Stimulated activated CD4-positive, alpha-beta T cell treated with anti-CD3 and anti-CD28 coated beads, Interleukin-12 subunit alpha, Interleukin-12 subunit beta, amount 100 ng/mL, for 24 hours (primary cell): ENCODE measurements around the gene NOSTRIN.
"Not testable (repeated sequence)": the region's sequence is repeated elsewhere in the genome, so short reads cannot be mapped to it uniquely, and the experiment has no call there.

ENCODE experiments used
- DNase-seq, 2 experiments: peaks; one replicate each; pipeline ENCODE4 v3.0.0-alpha.2; 2020; ENCODE audit warnings: low read depth in 2 of 2

NOSTRIN gene

DNA sequence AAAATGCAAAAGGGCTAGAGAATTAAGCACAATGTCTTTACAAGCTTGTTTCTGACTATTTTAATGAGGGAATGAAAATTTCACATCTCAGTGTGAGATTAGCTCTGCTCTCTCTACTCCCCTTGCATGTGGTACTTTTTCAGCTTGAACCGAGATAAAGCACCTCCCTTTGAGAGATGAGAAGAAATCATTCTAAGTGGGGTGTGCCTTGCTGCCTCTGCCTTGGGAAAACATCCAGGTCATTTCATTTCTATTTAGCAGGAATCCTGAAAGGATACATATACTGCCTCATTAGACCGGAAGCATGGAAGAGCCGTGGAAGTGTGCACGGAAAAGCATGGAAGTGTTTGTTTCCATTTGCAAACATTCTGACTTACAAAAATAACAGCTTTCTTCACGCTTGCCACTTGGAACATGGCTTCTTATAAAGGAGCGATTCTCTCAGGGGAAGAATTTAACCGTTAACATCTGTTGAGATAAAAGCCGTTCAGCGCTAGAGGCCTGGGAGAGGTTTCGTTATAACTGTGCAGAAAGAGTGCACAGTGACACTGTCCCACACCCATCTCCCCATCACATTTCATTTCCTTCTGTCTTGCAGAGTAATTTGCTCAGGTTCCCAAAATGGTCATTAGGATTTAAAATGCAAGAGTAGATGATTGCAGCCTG is 16.7 kb downstream of the NOSTRIN start:
- no peak for DNase-seq

DNA sequence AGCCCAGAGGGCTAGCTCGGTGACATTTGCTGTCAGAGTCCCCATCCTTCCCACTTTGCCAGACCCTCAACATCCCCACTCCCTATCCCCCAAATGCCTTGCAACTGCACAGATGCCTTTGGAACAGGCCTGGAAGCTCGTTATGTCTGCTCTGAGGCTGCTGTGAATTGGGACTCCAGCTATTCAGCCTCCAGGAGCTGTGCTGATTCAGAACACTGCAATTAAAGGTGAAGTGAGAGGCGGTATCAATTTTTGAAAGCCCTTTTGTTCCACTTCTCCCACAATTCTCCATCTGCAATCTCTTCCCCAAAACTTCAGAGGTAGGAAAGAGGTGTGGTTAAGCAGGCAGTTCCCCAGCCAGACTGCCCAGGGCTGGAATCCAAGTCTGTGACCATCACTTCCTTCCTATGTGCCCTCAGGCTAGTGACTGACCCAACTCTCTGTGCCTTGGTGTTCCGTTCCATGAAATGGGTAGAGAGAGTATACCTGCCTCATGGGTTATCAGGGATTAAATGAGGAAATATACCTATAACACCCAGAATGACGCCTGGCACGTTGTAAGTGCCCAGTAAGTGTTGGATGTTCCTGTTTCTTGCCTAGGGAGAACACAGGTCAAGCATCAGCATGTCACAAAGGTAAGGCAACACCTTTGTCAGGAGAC is 17.5 kb downstream of the NOSTRIN start:
- DNase-seq, result no peak

DNA sequence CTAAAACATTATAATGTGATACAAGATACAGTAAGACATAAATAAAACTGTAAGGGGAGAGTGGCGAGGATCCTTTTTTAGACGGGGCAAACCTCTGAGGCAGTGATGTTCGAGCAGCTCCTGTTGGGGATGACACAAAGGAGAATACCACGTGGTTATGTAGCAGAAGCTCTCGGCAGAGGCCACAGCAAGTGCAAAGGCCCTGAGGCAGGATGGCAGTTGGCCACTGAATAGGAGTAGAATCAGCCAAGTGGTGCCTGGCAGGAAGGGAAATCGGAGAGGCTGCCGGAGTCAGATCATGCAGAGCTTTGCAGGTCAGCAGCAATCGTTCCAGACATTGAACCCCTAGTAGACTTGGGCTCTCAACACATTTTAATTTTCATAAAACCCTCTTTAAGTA is 19.1 kb downstream of the NOSTRIN start:
- no peak for DNase-seq

GRCh38 chr2:168821992-168822391 is 19.6 kb downstream of the NOSTRIN start:
- DNase-seq, result no peak

DNA sequence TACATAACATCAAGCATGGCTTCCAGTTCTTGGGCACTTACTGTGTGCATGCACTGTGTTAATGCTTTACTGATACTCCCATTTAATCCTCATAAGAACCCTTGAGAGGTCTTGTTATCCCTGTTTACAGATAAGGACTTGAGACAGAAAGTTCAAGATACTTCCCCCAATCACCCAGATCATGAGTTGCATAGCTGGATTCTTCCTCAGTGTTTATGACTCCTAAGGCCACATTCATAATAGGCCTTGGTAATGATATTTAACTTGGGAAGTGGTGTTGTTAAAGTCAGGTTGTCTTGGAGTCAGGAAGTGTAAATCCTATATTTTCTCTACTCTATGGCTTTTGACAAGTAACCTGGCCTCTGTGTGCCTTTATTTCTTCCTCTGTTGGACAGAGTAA is 22.7 kb downstream of the NOSTRIN start:
- DNase-seq, result no peak

GRCh38 chr2:168830958-168831357 is 28.5 kb downstream of the NOSTRIN start:
- DNase-seq, result no peak

DNA sequence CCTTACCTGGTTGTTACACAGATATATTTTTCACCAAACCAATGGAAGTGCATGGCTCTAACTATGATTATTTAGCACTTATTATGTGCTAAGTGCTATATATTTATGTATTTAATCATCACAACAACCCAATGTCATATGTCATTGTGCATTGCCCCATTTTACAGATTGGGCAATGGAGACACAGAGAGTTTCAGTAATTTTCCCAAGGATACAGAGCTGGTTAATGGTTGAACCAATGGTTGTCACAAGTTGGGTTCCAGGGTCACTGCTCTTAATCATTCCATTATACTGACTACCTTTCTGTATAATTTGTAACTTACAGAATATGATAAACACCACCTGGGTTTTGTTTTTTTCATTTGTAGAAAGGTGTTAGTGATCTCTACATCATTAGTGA is 29.2 kb downstream of the NOSTRIN start:
- no peak for DNase-seq

DNA sequence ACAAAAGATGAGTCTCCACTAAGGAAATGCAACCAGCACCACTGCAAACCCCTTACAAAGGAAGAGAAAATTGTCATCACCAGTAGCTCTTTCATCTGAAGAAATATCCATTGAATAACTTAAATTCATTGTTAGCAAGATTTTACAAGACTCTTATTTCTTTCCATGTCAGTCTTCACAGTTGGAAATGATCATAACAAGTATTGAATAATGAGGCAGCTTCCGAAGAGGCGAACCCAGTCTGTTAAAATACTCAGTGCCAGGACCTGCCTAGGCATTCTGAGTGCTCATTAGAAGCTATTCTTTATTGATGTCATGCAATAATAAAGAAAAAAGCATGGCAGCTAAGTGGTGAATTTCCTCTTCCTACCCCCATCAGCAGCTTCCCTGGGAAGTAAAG is 33.5 kb downstream of the NOSTRIN start:
- no peak for DNase-seq

DNA sequence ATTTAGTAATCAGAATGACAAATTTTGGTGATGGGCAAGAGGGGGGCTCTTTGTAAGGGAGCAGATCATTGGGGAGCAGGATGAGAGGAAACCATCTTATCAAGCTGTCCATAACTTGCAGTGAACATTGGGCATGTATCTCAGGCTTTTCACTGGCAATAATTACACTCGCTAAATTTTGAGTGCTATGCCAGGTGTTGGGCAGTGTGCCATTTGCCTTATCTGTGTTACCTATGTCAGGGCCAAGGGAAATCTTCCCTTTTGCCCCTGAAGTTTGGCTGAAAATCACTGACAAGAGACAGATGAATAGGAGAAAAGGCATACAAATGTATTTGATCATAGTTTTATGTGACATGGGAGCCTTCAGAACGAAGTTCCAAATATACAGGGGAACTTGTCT is 39.0 kb downstream of the NOSTRIN start:
- no peak for DNase-seq

DNA sequence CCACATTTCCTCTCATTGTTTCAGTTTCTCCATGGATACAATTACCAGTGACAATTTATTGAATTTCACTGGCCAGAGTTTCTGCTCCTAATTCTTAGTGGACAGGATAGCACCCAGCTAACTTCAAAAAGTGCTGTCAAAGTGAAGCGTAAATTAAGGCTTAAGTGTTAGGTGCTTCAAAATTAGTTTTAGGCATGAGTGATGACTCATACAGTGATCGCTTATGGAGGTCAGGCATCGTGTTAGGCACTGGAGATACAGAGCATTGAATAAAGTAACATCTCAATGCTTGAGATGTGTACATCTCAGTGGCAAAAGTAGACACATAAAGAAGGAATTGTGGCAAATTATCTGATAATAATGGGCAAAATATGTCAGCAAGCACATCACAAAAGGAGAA is 40.8 kb downstream of the NOSTRIN start:
- DNase-seq, result no peak

DNA sequence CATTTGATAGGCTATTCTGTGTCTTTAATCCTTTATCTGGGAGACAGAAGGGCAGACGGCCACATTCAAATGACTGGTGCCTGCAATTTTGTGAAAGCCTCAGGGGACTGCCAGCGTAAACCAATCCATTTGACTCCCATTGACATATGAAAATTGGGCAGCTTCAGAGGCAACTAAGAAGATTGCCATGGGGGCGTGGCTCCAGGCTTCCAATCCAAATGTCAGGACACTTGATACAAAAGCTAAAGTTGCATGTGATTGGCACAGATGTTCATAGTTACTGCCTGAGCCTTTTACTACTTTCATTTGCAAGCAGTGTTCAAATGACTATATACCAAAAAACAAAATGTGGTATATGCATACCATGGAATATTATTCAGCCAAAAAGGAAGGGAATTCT is 45.8 kb downstream of the NOSTRIN start:
- no peak for DNase-seq

- DNase-seq, result no peak
Measured at GRCh38 chr2:168849610-168850009, 47.2 kb downstream of the NOSTRIN start.

DNA sequence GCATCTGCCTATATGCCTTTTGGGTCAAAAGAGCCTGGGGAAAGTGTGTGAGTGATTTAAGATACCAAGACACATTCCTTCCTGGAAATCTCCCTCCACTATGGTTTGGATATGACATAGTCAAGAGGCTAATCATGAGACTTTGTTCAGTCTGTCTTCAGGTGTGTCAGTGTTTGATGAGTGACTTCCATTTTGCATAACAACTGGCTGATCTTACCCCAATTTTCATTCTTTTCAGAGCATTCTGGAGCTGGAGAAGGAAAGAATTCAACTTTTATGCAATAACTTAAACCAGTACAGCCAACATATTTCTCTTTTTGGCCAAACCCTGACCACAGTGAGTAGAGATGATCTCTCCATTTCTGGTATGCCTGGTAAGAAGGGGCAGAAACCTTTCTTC is 48.4 kb downstream of the NOSTRIN start:
- no peak for DNase-seq

GRCh38 chr2:168851674-168852320 is 49.4 kb downstream of the NOSTRIN start:
- no peak for DNase-seq

DNA sequence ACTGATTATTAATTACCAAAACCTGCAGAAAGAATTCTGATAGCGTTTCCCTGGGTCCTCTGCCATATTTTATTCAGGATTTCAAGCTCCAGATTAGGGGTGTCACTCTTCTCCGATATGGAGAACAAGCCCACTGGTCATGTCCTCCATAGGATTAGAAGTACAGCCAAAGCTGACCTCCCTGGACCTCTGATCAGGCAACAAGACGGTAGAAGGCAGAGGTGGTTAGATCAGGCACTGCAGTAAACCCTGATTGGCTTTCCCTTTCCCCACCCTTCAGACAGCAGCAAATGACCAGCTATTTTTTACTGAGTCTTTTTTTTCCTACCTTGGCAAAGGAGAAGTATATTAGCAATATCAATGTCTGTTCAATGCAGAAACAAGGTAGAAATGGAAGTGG is 50.0 kb downstream of the NOSTRIN start:
- DNase-seq, result no peak

GRCh38 chr2:168853471-168853870 is 51.0 kb downstream of the NOSTRIN start:
- no peak for DNase-seq

GRCh38 chr2:168854651-168855050 is 52.2 kb downstream of the NOSTRIN start:
- no peak for DNase-seq

DNA sequence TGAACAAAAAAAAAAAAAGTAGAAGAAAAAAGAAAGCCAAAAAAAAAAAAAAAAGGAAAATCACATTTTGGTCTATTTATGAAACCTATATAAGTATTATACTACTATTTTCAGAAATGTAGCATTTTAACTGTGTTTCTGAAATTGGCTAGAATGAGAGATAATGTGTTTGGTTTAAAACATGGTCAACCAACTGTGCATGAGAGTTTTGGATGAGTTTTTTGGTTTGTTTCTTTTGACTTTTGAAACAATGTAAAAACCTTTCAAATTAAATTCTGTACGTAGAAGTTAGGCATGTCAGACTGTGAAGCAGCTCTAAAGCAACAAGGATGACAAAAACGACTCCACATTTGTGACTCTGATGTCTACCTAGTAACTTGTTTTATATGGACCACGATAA is 53.2 kb downstream of the NOSTRIN start:
- DNase-seq, result no peak

DNA sequence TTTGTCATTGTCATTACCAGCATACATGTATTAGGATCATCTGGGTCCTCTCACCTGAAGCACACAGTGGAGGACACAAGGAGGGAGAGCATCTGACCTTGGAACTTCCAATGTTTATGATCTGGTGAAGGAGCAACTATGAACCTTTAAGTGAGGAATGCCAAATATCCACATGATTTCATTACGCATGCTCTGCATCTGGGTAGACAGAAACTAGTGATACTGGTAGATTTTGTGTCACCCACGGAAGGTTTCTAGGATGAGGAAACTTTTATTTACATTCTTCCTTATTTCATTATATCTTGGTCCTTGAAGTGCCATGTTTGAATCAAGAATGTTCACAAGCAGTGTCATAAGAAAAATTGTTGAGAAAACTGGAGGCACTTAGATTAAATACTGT is 55.7 kb downstream of the NOSTRIN start:
- no peak for DNase-seq

GRCh38 chr2:168867164-168867563 is 64.7 kb downstream of the NOSTRIN start:
- not testable (repeated sequence) for DNase-seq

GRCh38 chr2:168870369-168870768 is 67.9 kb downstream of the NOSTRIN start:
- DNase-seq, result not testable (repeated sequence)

- not testable (repeated sequence) for DNase-seq
Measured at GRCh38 chr2:168870824-168871223, 68.4 kb downstream of the NOSTRIN start.

GRCh38 chr2:168874368-168875054 is 72.1 kb downstream of the NOSTRIN start:
- DNase-seq, result no peak
